Endothelial cell of umbilical vein (primary cell): Measurements from ENCODE around the gene CLIC1. TPM values are rescaled to one million over a fixed set of nuclear protein-coding genes. Genes with fewer than 3 reads are reported as not detected.

Experiments
- BruUV-seq: library from RNA; stranded (reverse); fragments of 400-500 nt; replicated peaks from 2 replicates; lab custom pipeline; 2021; lab: Mats Ljungman, UMichigan
- CTCF ChIA-PET: fragments of 300-600, 350-600 bp; sonication (Branson Sonifier 250); formaldehyde crosslinking; loops from one replicate; lab custom pipeline; 2021; ENCODE audit warnings: antibody characterized with exemption, inconsistent platforms; lab: Charles Lee
- POLR2A ChIA-PET: fragments of 300-600, 350-600 bp; sonication (Branson Sonifier 250); formaldehyde crosslinking; loops from one replicate; lab custom pipeline; 2021; ENCODE audit warnings: antibody characterized with exemption, inconsistent platforms; lab: Charles Lee
- DNase-seq: peaks from one replicate; pipeline ENCODE4 v3.0.0-alpha.2; 2011; ENCODE audit warnings: low read depth, low spot score
- FAIRE-seq: peaks from 2 replicates; lab custom pipeline; 2011; peaks lifted over from hg19 to GRCh38; lab: Jason Lieb, UNC
- H2AFZ ChIP-seq: 2 replicates; pipeline ENCODE4 v1.6.0; 2012; ENCODE audit warnings: low read depth, low read length, control low read depth, inconsistent platforms
- H3K27ac ChIP-seq: 2 replicates; pipeline ENCODE4 v1.5.1; 2011; ENCODE audit warnings: low read depth, mild to moderate bottlenecking, control low read depth, low read length, moderate library complexity; ENCODE audit not compliant: insufficient read depth
- H3K27me3 ChIP-seq, 2 experiments: 2 replicates each; pipeline versions ENCODE4 v1.6.0 to v1.6.1; 2011; ENCODE audit warnings: low read length in 2 of 2, mixed read lengths in 1 of 2; ENCODE audit not compliant: control insufficient read depth in 2 of 2, insufficient read depth in 2 of 2
- H3K36me3 ChIP-seq, 2 experiments: 2 replicates in 1 of 2; 3 replicates in 1 of 2; pipeline ENCODE4 v1.5.1; 2011; ENCODE audit warnings: low read length in 2 of 2, mild to moderate bottlenecking in 1 of 2, moderate library complexity in 1 of 2; ENCODE audit not compliant: control insufficient read depth in 2 of 2, insufficient read depth in 2 of 2; ENCODE audit errors: extremely low read depth in 1 of 2
- H3K4me1 ChIP-seq: 3 replicates; pipeline ENCODE4 v1.5.1; 2011; ENCODE audit warnings: mild to moderate bottlenecking, low read length; ENCODE audit not compliant: control insufficient read depth, insufficient read depth; ENCODE audit errors: extremely low read depth
- H3K4me2 ChIP-seq: 2 replicates; pipeline ENCODE4 v1.6.1; 2011; ENCODE audit warnings: low read length, control low read depth, mixed read lengths; ENCODE audit not compliant: insufficient read depth
- H3K4me3 ChIP-seq, 3 experiments: fragments of 200-600 bp in 1 of 3; sonication (generic), shearing (Covaris generic) in 1 of 3; replicated peaks in 1 of 3; 2 replicates each; pipeline ENCODE4 v1.5.1; 2011 to 2016; ENCODE audit warnings: control low read depth in 3 of 3, low read length in 3 of 3, mild to moderate bottlenecking in 2 of 3, inconsistent platforms in 1 of 3, low read depth in 1 of 3, moderate library complexity in 1 of 3; ENCODE audit not compliant: insufficient read depth in 1 of 3
- H3K79me2 ChIP-seq: 2 replicates; pipeline ENCODE4 v1.6.0; 2012; ENCODE audit warnings: low read length, inconsistent platforms; ENCODE audit not compliant: control insufficient read depth, insufficient read depth
- H3K9ac ChIP-seq: replicated peaks from 2 replicates; pipeline ENCODE3; 2011; ENCODE audit warnings: low read length, control low read depth; ENCODE audit not compliant: insufficient read depth; ENCODE audit errors: extremely low read depth
- H3K9me1 ChIP-seq: replicated peaks from 3 replicates; pipeline ENCODE4 v1.6.0; 2011; ENCODE audit warnings: mild to moderate bottlenecking, low read length; ENCODE audit not compliant: control insufficient read depth, insufficient read depth; ENCODE audit errors: extremely low read depth
- H3K9me3 ChIP-seq: replicated peaks from 2 replicates; pipeline ENCODE4 v1.5.1; 2012; ENCODE audit warnings: low read length, inconsistent platforms; ENCODE audit not compliant: control insufficient read depth, insufficient read depth
- H4K20me1 ChIP-seq: replicated peaks from 2 replicates; pipeline ENCODE3; 2011; ENCODE audit warnings: mild to moderate bottlenecking, low read length; ENCODE audit not compliant: control insufficient read depth, insufficient read depth; ENCODE audit errors: extremely low read depth
- EZH2 ChIP-seq: IDR thresholded peaks from 2 replicates; pipeline ENCODE4 v1.6.1; 2012; ENCODE audit warnings: borderline replicate concordance, low read depth, mild to moderate bottlenecking, moderate library complexity, low read length, inconsistent platforms; ENCODE audit not compliant: severe bottlenecking
- FOS ChIP-seq: IDR thresholded peaks from 2 replicates; pipeline ENCODE4 v1.6.1; 2011; ENCODE audit warnings: mild to moderate bottlenecking, low read length, moderate library complexity, borderline replicate concordance; ENCODE audit not compliant: insufficient read depth
- GATA2 ChIP-seq: IDR thresholded peaks from 2 replicates; pipeline ENCODE4 v1.7.0; 2011; ENCODE audit warnings: low read depth, mild to moderate bottlenecking, moderate library complexity, mixed read lengths, low read length; ENCODE audit not compliant: insufficient read length, insufficient read depth
- JUN ChIP-seq: IDR thresholded peaks from 2 replicates; pipeline ENCODE4 v1.6.1; 2011; ENCODE audit warnings: borderline replicate concordance, low read depth; ENCODE audit not compliant: insufficient read length, insufficient read depth
- MYC ChIP-seq: IDR thresholded peaks from one replicate; pipeline ENCODE4 v1.6.1; 2011; ENCODE audit warnings: mild to moderate bottlenecking, low read depth, low read length
- POLR2A ChIP-seq: IDR thresholded peaks from 2 replicates; pipeline ENCODE4 v1.6.1; 2012; ENCODE audit warnings: low read depth, mild to moderate bottlenecking, control low read depth, low read length
- POLR2AphosphoS5 ChIP-seq: IDR thresholded peaks from 2 replicates; pipeline ENCODE4 v1.6.1; 2012; ENCODE audit warnings: low read depth, mild to moderate bottlenecking, control low read depth, low read length, moderate library complexity; ENCODE audit not compliant: insufficient read depth
- dilution Hi-C: fragments of 300-500 bp; cut with MboI; formaldehyde crosslinking; loops from one replicate; pipeline ENCODE4 v1.15.0; 2019; ENCODE audit warnings: low sequenced_read_pairs; ENCODE audit not compliant: extremely low pct_ligation_motif_present
- intact Hi-C: fragments of 100-400 bp; cut with micrococcal nuclease; formaldehyde crosslinking; loops from one replicate; pipeline ENCODE4 v1.10.0; 2022
- polyA plus RNA-seq, 4 experiments: library from polyadenylated mRNA; depleted of rRNA in 3 of 4; stranded (reverse) in 3 of 4; unstranded in 1 of 4; fragments of >200 nt; gene quantifications; 2 replicates each; pipeline versions ENCODE4 v1.2.1 to v1.2.3, GENCODE V29; 2011 to 2012; ENCODE audit warnings: missing spikeins in 1 of 4
- total RNA-seq: library from RNA; stranded (reverse); gene quantifications from 2 replicates; pipeline ENCODE4 v1.2.3, GENCODE V29; 2021
- TF ChIP-seq, protein P1 (sequence below): IDR thresholded peaks from 2 replicates; pipeline ENCODE4 v1.6.1; 2011; ENCODE audit not compliant: insufficient read depth, insufficient read length
- TF ChIP-seq, protein P2 (sequence below), 2 donors: IDR thresholded peaks; 1 replicate in 1 of 2; 2 replicates in 1 of 2; pipeline ENCODE4 v1.5.1; 2011; ENCODE audit warnings: low read length in 2 of 2, mild to moderate bottlenecking in 2 of 2, moderate library complexity in 2 of 2, control low read depth in 1 of 2, inconsistent platforms in 1 of 2, low read depth in 1 of 2; ENCODE audit not compliant: insufficient read depth in 1 of 2; ENCODE audit errors: extremely low read depth in 1 of 2

CLIC1 gene
- total and polyA plus RNA-seq, 2 donors (not counting 3 experiments of a cell fraction or from before 2014, with no cell fraction given): 543 to 578 TPM

- Histone ChIP-seq H2AFZ (no peak overlapping the region), H3K27ac (no peak overlapping the region), H3K27me3 (peaks cover 0 to 2% of the 10 kb centered on the region in 2 experiments), H3K4me1 (peaks cover 26% of the 10 kb centered on the region), H3K36me3 (peaks cover 3 to 16% of the 10 kb centered on the region in 2 experiments), H3K79me2 (no peaks in the 10 kb centered on the region), H3K4me2 (no peak overlapping the region), H3K9me3 (no peaks in the 10 kb centered on the region), H4K20me1 (no peaks in the 10 kb centered on the region), H3K4me3 (no peak overlapping the region), H3K9me1 (no peaks in the 10 kb centered on the region), H3K9ac (no peak overlapping the region)
- BruUV-seq: no TSS peak
- ChIA-PET CTCF (interaction anchor here (0.7 to 1.8 kb wide), 5 partner anchors 14 to 434 kb away, joined by 3 to 5 read pairs (median 3); no protein-coding TSS in a partner anchor), POLR2A (interaction anchor here (0.6 to 2.3 kb wide), 3 partner anchors 9 to 106 kb away, joined by 6 to 10 read pairs (median 8); partner anchors contain the start of genes HSPA1B and LY6G6D)
- DNase-seq (no peak), FAIRE-seq (no peak)
- intact Hi-C loops (no loop called here), dilution Hi-C loops (no loop called here)
- TF ChIP-seq, protein P1, sequence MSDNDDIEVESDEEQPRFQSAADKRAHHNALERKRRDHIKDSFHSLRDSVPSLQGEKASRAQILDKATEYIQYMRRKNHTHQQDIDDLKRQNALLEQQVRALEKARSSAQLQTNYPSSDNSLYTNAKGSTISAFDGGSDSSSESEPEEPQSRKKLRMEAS: no peak
- no peak for TF ChIP-seq POLR2A
- TF ChIP-seq POLR2AphosphoS5: no peak
- TF ChIP-seq FOS: no peak
- TF ChIP-seq JUN: no peak
- TF ChIP-seq EZH2: no peak
- TF ChIP-seq GATA2: no peak
- TF ChIP-seq MYC: no peak
- TF ChIP-seq, protein P2, sequence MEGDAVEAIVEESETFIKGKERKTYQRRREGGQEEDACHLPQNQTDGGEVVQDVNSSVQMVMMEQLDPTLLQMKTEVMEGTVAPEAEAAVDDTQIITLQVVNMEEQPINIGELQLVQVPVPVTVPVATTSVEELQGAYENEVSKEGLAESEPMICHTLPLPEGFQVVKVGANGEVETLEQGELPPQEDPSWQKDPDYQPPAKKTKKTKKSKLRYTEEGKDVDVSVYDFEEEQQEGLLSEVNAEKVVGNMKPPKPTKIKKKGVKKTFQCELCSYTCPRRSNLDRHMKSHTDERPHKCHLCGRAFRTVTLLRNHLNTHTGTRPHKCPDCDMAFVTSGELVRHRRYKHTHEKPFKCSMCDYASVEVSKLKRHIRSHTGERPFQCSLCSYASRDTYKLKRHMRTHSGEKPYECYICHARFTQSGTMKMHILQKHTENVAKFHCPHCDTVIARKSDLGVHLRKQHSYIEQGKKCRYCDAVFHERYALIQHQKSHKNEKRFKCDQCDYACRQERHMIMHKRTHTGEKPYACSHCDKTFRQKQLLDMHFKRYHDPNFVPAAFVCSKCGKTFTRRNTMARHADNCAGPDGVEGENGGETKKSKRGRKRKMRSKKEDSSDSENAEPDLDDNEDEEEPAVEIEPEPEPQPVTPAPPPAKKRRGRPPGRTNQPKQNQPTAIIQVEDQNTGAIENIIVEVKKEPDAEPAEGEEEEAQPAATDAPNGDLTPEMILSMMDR (IDR thresholded peaks at IDR 0.05; ENCODE audit: extremely low read depth in 1 of 2, insufficient read depth in 1 of 2, low read depth in 1 of 2, low read length in 2 of 2): no peak
Measured at GRCh38 chr6:31723980-31724691, 12.2 kb downstream of the CLIC1 start.
